Gastroesophageal sphincter (tissue), 3 donors: ENCODE results near the gene SLX9.
"Not testable (repeated sequence)": the region's sequence is repeated elsewhere in the genome, so short reads cannot be mapped to it uniquely, and the experiment has no call there.

Source experiments
- CTCF ChIP-seq, 4 experiments: fragments of 200-600 bp in 2 of 4; fragments of 450-650 bp in 2 of 4; sonication (generic) in 1 of 4; IDR thresholded peaks; one replicate each; pipeline ENCODE4 v1.5.1; 2017 to 2019; ENCODE audit warnings: antibody characterized with exemption in 4 of 4, mild to moderate bottlenecking in 2 of 4, moderate library complexity in 2 of 4
- POLR2A ChIP-seq, 2 donors: fragments of 450-650 bp; IDR thresholded peaks; one replicate each; pipeline ENCODE4 v1.6.1; 2017; ENCODE audit warnings: antibody characterized with exemption in 2 of 2, mild to moderate bottlenecking in 2 of 2, moderate library complexity in 1 of 2
- POLR2AphosphoS5 ChIP-seq: sonication (generic); formaldehyde crosslinking; IDR thresholded peaks from one replicate; pipeline ENCODE4 v1.6.1; 2017; ENCODE audit warnings: antibody characterized with exemption

GRCh38 chr21:45024516-45024915, 84.7 kb downstream of the SLX9 start:
- not testable (repeated sequence) for TF ChIP-seq POLR2A (IDR thresholded peaks at IDR 0.05); POLR2AphosphoS5; CTCF (IDR thresholded peaks at IDR 0.05)
